ENCODE data around the gene SLC25A25. TPM values are rescaled to one million over a fixed set of nuclear protein-coding genes. Genes with fewer than 3 reads are reported as not detected.
"Not testable (repeated sequence)": the region's sequence is repeated elsewhere in the genome, so short reads cannot be mapped to it uniquely, and the experiment has no call there.

The SLC25A25 gene
- total and polyA plus RNA-seq, 10 of the 15 experiments (the other 5 are each of a cell fraction or from before 2014, with no cell fraction given) = 0.04 to 17.1 (median 12.4) TPM; not detected in 1

- SMC1A ChIA-PET (ENCODE audit: uncharacterized antibody, unreplicated experiment) = interaction anchor here (0.6 to 7.3 kb wide), 5 partner anchors 46 to 405 kb away, joined by 3 to 84 read pairs (median 9); no protein-coding TSS in a partner anchor
- H3K4me1 ChIP-seq (ENCODE audit: control insufficient read depth, insufficient read depth, low read length) = peaks cover 30% of the 10 kb centered on the region
- H3K79me2 ChIP-seq (ENCODE audit: control insufficient read depth, insufficient read depth, low read length); BruUV-seq (replicated peaks); DNase-seq (ENCODE audit: low read depth, low spot score); H3K4me3 ChIP-seq; H2AFZ ChIP-seq (ENCODE audit: control insufficient read depth, low read depth, low read length); H3K27me3 ChIP-seq (replicated peaks in 1 of 2; ENCODE audit: control insufficient read depth in 2 of 2, insufficient read depth in 2 of 2, low read length in 1 of 2); intact Hi-C loops (cut with micrococcal nuclease; ENCODE audit: unreplicated experiment); H4K20me1 ChIP-seq (ENCODE audit: control insufficient read depth, insufficient read depth); H3K36me3 ChIP-seq (ENCODE audit: control insufficient read depth in 2 of 2, insufficient read depth in 2 of 2, low read length in 1 of 2); H3K4me2 ChIP-seq (ENCODE audit: control insufficient read depth, insufficient read depth); ATAC-seq; H3K9ac ChIP-seq (ENCODE audit: control insufficient read depth, insufficient read depth, low read length); H3K9me3 ChIP-seq (replicated peaks; ENCODE audit: control insufficient read depth, insufficient read depth, low read length); H3K27ac ChIP-seq (ENCODE audit: control insufficient read depth, insufficient read depth); FAIRE-seq: not testable (repeated sequence)
- POLR2A ChIA-PET = interaction anchor here (0.6 to 1.3 kb wide), 3 partner anchors 47 to 335 kb away, joined by 3 to 4 read pairs (median 4); no protein-coding TSS in a partner anchor
- CTCF ChIA-PET = interaction anchor here (0.7 to 17.1 kb wide), 16 partner anchors 8 to 658 kb away, joined by 3 to 332 read pairs (median 8); partner anchors contain the start of genes NAIF1 and PIP5KL1
- RAD21 ChIA-PET (ENCODE audit: unreplicated experiment) = interaction anchor here (0.7 to 7.7 kb wide), 6 partner anchors 31 to 94 kb away, joined by 3 to 83 read pairs (median 10); partner anchors contain the start of genes EEIG1, NAIF1 and SLC25A25
- 60% methylated on average over 3 of the region's 3 CpGs for WGBS (ENCODE audit: insufficient coverage, insufficient replicate concordance, low lambda C conversion rate, missing lambda C conversion rate)
- in situ Hi-C loops (cut with MboI) = loop anchor here (10.0 kb wide), 1 partner anchor 72 kb away; no protein-coding TSS in a partner anchor
Observed at GRCh38 chr9:128036522-128036921, 31.5 kb upstream of the SLC25A25 start.

GRCh38 chr9:128040783-128041182 is 27.2 kb upstream of the SLC25A25 start:
- 75% methylated on average over 2 of the region's 3 CpGs for WGBS (ENCODE audit: insufficient coverage, insufficient replicate concordance, low lambda C conversion rate, missing lambda C conversion rate)
- FAIRE-seq; H3K79me2 ChIP-seq (ENCODE audit: control insufficient read depth, insufficient read depth, low read length); H3K27ac ChIP-seq (ENCODE audit: control insufficient read depth, insufficient read depth); BruUV-seq (replicated peaks); in situ Hi-C loops (cut with MboI); H3K9me3 ChIP-seq (replicated peaks; ENCODE audit: control insufficient read depth, insufficient read depth, low read length); H3K9ac ChIP-seq (ENCODE audit: control insufficient read depth, insufficient read depth, low read length); H3K27me3 ChIP-seq (replicated peaks in 1 of 2; ENCODE audit: control insufficient read depth in 2 of 2, insufficient read depth in 2 of 2, low read length in 1 of 2); ATAC-seq; H3K4me2 ChIP-seq (ENCODE audit: control insufficient read depth, insufficient read depth); H4K20me1 ChIP-seq (ENCODE audit: control insufficient read depth, insufficient read depth); H2AFZ ChIP-seq (ENCODE audit: control insufficient read depth, low read depth, low read length); H3K4me3 ChIP-seq; DNase-seq (ENCODE audit: low read depth, low spot score); H3K36me3 ChIP-seq (ENCODE audit: control insufficient read depth in 2 of 2, insufficient read depth in 2 of 2, low read length in 1 of 2); H3K4me1 ChIP-seq (ENCODE audit: control insufficient read depth, insufficient read depth, low read length); intact Hi-C loops (cut with micrococcal nuclease; ENCODE audit: unreplicated experiment): not testable (repeated sequence)
- ChIA-PET CTCF (interaction anchor here (17.1 kb wide), 1 partner anchor 99 kb away, joined by 261 read pairs; no protein-coding TSS in a partner anchor), RAD21 (ENCODE audit: unreplicated experiment) (interaction anchor here (0.6 kb wide), 1 partner anchor 42 kb away, joined by 3 read pairs; no protein-coding TSS in a partner anchor), POLR2A (interaction anchor here (0.6 kb wide), 1 partner anchor 47 kb away, joined by 4 read pairs; no protein-coding TSS in a partner anchor), SMC1A (ENCODE audit: uncharacterized antibody, unreplicated experiment) (interaction anchor here (0.6 kb wide), 1 partner anchor 147 kb away, joined by 3 read pairs; no protein-coding TSS in a partner anchor)

Data from GM12878 (cell line).